Measurements from ENCODE around the gene PDE1C.

DNA sequence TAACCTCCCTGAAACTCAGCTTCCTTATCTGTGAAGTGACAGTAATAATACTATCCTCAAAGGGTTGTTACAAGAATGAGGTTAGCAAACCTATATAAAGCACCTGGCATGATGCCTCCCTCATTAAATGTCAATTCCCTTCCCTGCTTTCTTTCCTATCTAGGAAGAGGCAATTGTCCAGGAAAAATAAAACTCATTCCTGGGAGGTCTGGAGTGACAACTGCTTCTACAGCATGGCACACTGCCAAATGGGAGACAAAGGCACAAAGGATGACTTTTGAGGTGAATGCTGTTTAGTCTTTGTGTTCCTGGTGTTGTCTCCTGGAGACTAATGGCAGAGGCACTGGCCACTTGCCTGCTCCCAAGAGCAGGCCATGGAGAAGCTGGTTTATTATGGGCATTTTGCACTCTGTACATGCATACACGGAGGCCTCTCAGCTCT is 32.2 kb upstream of the PDE1C start:
- TF ChIP-seq, protein P1, sequence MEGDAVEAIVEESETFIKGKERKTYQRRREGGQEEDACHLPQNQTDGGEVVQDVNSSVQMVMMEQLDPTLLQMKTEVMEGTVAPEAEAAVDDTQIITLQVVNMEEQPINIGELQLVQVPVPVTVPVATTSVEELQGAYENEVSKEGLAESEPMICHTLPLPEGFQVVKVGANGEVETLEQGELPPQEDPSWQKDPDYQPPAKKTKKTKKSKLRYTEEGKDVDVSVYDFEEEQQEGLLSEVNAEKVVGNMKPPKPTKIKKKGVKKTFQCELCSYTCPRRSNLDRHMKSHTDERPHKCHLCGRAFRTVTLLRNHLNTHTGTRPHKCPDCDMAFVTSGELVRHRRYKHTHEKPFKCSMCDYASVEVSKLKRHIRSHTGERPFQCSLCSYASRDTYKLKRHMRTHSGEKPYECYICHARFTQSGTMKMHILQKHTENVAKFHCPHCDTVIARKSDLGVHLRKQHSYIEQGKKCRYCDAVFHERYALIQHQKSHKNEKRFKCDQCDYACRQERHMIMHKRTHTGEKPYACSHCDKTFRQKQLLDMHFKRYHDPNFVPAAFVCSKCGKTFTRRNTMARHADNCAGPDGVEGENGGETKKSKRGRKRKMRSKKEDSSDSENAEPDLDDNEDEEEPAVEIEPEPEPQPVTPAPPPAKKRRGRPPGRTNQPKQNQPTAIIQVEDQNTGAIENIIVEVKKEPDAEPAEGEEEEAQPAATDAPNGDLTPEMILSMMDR (conservative IDR thresholded peaks at IDR 0.05; ENCODE audit: low read depth, low read length): no peak
- TF ChIP-seq EZH2 (IDR thresholded peaks at IDR 0.05; ENCODE audit: low read length, unreplicated experiment): no peak
- TF ChIP-seq EZH2phosphoT487 (IDR thresholded peaks at IDR 0.05; ENCODE audit: borderline replicate concordance, low read length): no peak
